Bronchial epithelial cell (primary cell): ENCODE measurements around the gene CBLN1. TPM values are rescaled to one million over a fixed set of nuclear protein-coding genes. Genes with fewer than 3 reads are reported as not detected.

Experiments used
- DNase-seq: peaks from one replicate; pipeline ENCODE4 v3.0.0-alpha.2; 2010; ENCODE audit warnings: low read depth
- FAIRE-seq: peaks from 2 replicates; lab custom pipeline; 2011; peaks lifted over from hg19 to GRCh38; lab: Jason Lieb, UNC
- H3K27me3 ChIP-seq: 2 replicates; pipeline ENCODE4 v1.5.1; 2011; ENCODE audit warnings: low read length; ENCODE audit not compliant: control insufficient read depth, insufficient read depth
- H3K36me3 ChIP-seq: 2 replicates; pipeline ENCODE4 v1.5.1; 2011; ENCODE audit warnings: low read length; ENCODE audit not compliant: control insufficient read depth, insufficient read depth
- H3K4me3 ChIP-seq: 2 replicates; pipeline ENCODE4 v1.5.1; 2011; ENCODE audit warnings: mild to moderate bottlenecking, low read depth, low read length, control low read depth
- total RNA-seq: library from RNA; depleted of rRNA; stranded (reverse); fragments of >200 nt; gene quantifications from 2 replicates; pipeline ENCODE4 v1.2.1, GENCODE V29; 2014
- TF ChIP-seq, protein P1 (sequence below): IDR thresholded peaks from 2 replicates; pipeline ENCODE4 v1.5.1; 2011; ENCODE audit warnings: mild to moderate bottlenecking, moderate library complexity, low read length, control low read depth, inconsistent platforms; ENCODE audit not compliant: insufficient read depth, severe bottlenecking

CBLN1 gene
- total RNA-seq, 1 donor from 2014 or later = not detected

DNA sequence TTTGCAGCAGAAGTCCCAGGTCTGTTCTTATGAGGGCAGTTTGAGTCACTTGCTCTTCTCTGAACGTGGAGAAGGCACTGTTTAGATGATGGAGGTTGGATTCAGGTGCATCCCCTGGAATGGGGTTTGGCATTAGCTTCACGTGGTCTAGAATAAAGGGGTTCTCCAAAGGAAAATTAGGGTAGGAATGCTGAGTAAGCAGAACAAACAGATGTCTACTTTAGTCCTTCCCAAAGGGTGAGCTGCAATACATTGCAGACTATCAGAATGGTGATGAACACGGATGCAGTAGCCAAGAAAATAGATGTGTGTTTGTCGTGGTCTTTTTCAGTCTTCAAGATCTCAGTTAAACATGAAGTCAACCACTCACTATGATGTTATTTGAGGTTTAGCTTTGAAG is 3.3 kb upstream of the CBLN1 start:
- TF ChIP-seq, protein P1, sequence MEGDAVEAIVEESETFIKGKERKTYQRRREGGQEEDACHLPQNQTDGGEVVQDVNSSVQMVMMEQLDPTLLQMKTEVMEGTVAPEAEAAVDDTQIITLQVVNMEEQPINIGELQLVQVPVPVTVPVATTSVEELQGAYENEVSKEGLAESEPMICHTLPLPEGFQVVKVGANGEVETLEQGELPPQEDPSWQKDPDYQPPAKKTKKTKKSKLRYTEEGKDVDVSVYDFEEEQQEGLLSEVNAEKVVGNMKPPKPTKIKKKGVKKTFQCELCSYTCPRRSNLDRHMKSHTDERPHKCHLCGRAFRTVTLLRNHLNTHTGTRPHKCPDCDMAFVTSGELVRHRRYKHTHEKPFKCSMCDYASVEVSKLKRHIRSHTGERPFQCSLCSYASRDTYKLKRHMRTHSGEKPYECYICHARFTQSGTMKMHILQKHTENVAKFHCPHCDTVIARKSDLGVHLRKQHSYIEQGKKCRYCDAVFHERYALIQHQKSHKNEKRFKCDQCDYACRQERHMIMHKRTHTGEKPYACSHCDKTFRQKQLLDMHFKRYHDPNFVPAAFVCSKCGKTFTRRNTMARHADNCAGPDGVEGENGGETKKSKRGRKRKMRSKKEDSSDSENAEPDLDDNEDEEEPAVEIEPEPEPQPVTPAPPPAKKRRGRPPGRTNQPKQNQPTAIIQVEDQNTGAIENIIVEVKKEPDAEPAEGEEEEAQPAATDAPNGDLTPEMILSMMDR = no peak
- H3K4me3 ChIP-seq = no peak overlapping the region
- peaks cover 26% of the 10 kb centered on the region for H3K27me3 ChIP-seq
- no peak for FAIRE-seq
- no peak for DNase-seq
- no peaks in the 10 kb centered on the region for H3K36me3 ChIP-seq

DNA sequence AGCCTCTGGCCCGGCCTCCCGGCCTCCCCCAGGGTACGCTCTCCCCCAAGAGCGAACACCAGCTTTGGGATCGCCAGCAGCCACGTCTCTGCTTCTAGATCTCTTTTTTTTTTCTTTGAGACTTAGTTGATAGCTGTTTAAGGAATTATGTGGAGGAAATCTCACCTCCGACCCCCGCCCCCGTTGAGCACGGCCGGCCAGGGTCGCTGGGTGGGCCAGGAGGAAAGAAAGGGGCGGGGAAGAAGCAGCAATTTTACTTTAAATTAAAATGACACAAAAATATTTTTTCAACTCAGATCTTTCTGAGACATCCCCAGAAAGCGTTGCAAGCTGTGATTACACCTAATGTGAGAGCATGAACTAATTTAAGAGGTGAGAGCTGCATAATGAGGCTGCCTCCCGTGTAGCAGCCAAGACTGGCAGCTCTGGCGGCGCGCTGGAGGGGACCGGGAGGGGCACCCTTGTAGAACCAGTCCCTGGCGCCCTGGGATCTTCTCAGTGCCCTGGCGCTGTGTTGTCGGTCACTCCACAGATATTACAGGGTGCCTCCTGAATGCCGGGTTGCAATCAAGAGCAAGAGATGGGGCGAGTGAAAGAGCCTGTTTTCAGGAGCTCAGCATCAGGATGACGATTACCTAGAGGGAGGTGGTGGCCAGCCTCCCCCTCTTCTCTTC is 1.9 kb upstream of the CBLN1 start:
- Histone ChIP-seq H3K27me3 (peaks cover 40% of the 10 kb centered on the region), H3K4me3 (no peak overlapping the region), H3K36me3 (no peaks in the 10 kb centered on the region)
- no peak for FAIRE-seq
- DNase-seq = no peak
- TF ChIP-seq, protein P1 = no peak

DNA sequence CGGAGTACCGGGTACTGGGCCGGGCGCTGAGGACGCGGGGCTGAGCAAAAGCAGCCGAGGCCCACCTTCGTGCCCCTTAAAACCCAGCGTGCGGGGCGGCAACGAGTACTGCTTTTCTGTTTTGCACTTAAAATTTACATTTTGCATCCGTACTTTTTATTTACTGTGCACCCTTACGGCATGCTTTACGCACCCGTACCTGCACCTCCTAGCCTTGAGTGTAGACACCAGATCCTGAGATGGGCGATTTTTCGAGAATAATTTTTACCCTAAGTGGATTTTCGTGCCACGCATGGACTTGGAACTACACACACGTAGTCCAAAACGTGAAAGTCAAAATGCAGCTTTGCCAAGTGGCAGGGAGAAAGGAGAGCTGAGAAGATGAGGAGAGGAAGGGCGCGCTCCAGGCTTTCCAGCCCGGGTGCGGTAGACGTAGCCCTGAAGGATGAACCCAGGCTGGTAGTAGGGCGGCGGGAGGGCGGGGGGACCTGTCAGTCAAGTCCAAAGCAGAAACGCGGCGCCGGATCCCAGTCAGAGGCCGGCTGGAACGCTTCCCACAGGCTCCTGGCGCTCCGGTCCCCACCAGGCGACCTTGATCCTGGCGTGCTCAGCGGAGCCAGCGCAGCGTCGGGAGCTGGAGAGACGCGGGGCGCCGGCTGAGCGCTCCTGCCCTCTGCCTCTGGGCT is 1.2 kb upstream of the CBLN1 start:
- TF ChIP-seq, protein P1 = no peak
- no peaks in the 10 kb centered on the region for H3K36me3 ChIP-seq
- DNase-seq (no peak), FAIRE-seq (no peak)
- peaks cover 46% of the 10 kb centered on the region for H3K27me3 ChIP-seq
- H3K4me3 ChIP-seq = peak overlapping the region; percentile 25

DNA sequence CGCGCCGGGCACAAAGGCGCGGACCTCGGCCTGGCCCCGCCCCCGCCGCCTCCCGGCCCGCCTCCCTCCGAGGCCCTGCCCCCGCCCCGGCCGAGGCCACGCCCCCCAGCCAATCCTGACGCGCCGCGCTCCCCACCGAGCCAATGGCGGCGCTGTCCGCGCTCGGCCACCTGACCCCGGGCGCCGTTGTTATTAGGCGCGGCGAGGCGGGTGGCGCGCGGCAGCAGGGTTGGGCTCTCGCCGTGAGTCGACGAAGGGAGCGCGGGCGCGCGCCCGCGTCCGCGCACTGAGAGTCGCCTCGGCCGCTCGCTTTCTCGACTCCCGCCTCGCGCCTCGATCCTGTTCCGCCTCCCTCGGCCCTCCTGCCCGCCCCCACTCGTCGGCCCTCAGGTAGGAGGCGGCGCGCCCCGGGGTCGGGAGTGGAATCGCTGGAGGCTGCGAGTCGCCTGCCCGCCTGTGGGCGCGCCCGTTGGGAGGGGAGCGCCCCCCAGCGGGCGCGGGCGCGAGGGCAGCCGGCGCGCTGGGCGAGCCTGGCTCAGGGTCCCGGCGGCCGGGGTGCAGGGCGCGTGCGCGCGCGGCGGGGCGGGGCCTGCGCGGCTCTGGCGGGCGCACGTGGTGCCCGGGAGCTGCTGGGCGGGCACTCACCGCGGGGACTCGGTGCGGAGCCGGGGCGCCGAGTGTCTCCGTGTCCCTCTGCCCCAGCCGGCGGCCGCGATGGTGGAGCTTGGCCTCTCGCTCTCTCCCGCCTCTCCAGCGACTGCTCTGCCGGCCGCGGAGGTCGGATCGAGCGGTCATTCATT is 405 bp upstream of the CBLN1 start:
- TF ChIP-seq, protein P1 = peak; percentile 35
- peaks cover 51% of the 10 kb centered on the region for H3K27me3 ChIP-seq
- H3K4me3 ChIP-seq = peak overlapping the region; percentile 40
- no peak for FAIRE-seq
- no peaks in the 10 kb centered on the region for H3K36me3 ChIP-seq
- peak; percentile 46 for DNase-seq

DNA sequence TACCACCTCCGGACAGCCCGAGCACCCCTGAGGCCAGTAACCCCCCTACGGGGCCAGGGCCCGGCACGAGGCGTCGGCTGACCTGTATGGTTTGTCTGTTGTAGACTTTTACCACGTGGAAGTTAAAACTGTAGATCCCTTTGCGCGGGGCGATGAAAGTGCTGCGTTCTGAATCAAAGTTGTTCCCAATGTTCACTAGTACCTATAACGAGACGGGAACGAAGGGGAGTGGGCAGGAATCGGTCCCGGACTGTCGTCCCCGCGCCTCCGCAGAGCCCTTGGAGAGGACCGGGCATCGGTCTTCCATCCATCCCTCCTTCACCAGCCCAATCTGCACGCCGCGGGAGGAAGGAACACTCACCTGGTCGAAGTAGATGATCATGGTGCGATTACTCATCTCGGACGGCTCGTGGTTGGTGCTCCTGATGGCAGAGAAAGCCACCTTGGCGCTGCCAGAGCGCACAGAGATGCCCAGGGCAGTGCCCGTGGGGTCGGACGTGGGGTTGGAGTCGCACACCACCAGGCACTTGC is 732 bp downstream of the CBLN1 start:
- H3K36me3 ChIP-seq = no peaks in the 10 kb centered on the region
- no peak overlapping the region for H3K4me3 ChIP-seq
- FAIRE-seq = no peak
- DNase-seq = no peak
- TF ChIP-seq, protein P1 = no peak
- peaks cover 60% of the 10 kb centered on the region for H3K27me3 ChIP-seq
